G401 (cell line): ENCODE data around the gene WNT8A. TPM values are rescaled to one million over a fixed set of nuclear protein-coding genes. Genes with fewer than 3 reads are reported as not detected.
"Not testable (repeated sequence)": the region's sequence is repeated elsewhere in the genome, so short reads cannot be mapped to it uniquely, and the experiment has no call there.

ENCODE experiments used
- DNase-seq: peaks from one replicate; pipeline ENCODE4 v3.0.0-alpha.2; 2015; ENCODE audit warnings: low spot score
- in situ Hi-C: cut with HindIII; loops from 2 replicates; pipeline ENCODE4 v1.10.0; 2016; ENCODE audit warnings: low sequenced_read_pairs, mixed read lengths
- total RNA-seq: library from RNA; depleted of rRNA; stranded (reverse); fragments of >200 nt; shearing (Covaris generic); gene quantifications from 2 replicates; pipeline ENCODE4 v1.2.3, GENCODE V29; 2014; rRNA removed

WNT8A gene, protein sequence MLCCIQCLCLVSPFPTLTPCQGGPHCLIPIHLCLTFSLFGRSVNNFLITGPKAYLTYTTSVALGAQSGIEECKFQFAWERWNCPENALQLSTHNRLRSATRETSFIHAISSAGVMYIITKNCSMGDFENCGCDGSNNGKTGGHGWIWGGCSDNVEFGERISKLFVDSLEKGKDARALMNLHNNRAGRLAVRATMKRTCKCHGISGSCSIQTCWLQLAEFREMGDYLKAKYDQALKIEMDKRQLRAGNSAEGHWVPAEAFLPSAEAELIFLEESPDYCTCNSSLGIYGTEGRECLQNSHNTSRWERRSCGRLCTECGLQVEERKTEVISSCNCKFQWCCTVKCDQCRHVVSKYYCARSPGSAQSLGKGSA
- total RNA-seq = not detected in 2 replicates

GRCh38 chr5:138083702-138084101, at the start of gene WNT8A:
WNT8A (plus strand) TSS chr5:138084033; CDS start chr5:138084128, 95 bp downstream.
- DNase-seq = no peak
- in situ Hi-C loops = no loop called here

DNA sequence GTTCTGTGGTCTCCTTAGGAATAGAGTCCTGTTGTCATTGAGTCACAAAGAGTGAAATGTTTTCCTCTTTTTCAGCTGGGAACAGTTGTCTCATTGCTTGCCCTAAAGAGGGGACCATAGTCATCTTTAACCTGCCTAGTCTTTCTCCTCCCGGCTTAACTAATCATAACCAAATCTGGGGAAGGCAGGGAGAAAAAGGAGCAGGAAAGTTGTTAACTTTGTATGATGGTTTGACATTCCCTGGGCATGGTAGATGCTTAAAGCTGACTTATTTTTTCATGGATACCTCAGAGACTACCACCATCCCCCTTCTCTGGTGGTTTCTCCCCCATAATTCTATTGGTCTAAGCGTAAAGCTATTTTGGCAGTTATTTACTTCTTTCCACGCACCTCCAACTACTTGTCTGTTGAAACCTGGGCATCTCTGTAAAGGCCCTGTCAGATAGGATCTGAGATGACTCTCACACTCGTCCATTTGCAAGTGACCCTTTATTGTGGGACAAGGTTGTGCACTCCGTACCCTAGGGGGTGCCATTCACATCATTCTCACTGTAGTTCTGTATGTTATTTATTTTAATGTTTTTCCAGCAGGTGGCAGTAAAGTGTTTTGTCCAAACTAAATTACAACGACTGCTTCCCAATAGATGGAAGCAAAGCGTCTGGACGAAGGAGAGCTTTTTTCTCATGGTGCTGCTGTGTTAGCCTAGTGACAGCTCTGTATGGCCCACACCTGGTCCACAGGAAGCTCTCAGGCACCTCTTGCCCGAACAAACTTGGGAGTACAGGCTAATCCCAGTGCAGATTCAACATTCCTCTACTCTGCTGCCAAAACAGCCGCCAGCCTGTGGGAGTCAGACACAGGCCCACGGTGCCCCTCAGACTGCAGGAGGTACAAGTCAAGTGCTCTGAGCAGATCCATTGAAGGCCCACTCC, 48.0 kb upstream of the WNT8A start:
- in situ Hi-C loops = no loop called here
- peak; percentile 94 for DNase-seq

DNA sequence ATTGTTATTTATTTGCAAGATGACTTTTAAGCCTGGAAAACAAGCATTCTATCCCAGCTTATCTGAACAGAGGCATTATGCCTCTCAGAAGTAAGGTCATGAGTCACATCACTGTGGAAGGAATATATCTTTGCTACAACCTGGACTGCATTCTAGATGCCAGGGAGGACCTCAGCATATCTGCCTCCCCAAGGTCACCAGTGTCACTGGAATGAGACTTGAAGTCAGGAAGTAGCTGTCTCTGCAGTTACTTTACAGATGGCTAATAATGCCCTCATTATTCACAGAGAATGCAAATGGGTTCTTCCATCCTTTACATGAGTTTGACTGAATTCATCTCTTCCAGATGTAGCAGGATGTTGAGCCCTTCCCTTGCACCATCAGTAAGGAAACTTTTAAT, 46.6 kb upstream of the WNT8A start:
- DNase-seq = no peak
- in situ Hi-C loops = no loop called here

DNA sequence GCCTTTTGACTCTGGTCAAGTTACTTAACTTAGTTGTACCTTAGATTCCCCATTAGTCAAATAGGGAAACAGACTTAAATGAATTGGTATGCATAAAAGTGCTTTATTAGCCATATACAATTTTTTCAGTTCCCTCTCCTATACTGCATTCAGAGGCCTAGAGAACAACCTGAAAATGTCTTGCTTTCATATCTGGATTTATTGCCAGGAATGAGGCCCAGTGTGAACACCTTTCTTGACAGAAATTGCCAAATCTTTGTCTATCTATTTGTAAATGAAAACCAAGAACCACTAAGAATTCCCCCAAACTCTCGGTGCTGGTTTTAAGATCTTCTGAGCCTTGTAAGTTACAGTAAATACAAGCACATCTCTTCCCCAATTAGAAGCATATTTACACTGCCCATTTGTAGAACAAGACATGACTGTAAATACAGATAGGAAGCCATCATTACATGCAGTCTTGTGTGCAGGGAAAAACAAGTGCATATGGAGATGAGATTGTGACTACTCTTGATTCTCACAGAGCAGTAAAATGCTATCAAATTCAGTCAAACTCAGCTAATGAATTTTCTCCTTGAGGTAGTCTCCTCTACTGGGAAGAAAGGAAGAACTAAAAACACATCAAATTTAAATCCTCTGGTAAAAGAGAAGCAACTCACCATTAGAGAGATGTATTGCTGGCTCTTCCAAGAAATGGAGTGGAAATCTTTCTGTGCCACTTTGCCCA, 45.8 kb upstream of the WNT8A start:
- in situ Hi-C loops = no loop called here
- no peak for DNase-seq

DNA sequence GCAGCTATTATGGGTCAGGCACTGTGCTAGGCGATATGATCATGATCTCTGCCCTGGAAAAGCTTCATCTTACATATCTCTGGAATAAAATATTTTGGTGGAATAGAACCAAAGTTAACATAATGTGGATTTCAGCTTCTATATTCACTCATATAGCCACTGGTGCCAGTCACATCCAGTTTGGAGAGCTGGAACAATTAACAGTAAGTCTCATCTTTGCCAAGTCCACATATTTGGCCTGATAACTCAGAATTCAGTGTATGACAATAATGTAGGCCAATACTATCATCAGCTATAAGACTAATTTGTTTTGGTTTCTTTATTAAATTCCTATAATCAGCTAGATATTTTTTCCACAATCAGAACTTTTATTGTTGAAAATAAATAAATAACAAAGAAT, 45.0 kb upstream of the WNT8A start:
- in situ Hi-C loops = no loop called here
- DNase-seq = no peak

- in situ Hi-C loops, DNase-seq: not testable (repeated sequence)
Measured at GRCh38 chr5:138045283-138045682, 38.5 kb upstream of the WNT8A start.

- in situ Hi-C loops = no loop called here
- DNase-seq = no peak
Measured at GRCh38 chr5:138051441-138052296, 32.2 kb upstream of the WNT8A start.

DNA sequence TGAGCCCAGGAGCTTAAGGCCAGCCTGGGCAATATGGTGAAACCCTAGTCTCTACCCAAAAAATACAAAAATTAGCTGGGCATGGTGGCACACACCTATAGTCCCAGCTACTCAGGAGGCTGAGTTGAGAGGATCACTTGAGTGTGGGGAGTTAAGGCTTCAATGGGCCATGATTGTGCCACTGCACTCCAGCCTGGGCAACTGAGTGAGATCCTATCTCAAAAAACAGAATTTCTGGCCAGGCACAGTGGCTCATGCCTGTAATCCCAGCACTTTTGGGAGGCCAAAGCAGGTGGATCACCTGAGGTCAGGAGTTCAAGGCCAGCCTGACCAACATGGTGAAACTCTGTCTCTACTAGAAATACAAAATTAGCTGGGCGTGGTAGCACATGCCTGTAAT, 31.1 kb upstream of the WNT8A start:
- in situ Hi-C loops, DNase-seq: not testable (repeated sequence)

DNA sequence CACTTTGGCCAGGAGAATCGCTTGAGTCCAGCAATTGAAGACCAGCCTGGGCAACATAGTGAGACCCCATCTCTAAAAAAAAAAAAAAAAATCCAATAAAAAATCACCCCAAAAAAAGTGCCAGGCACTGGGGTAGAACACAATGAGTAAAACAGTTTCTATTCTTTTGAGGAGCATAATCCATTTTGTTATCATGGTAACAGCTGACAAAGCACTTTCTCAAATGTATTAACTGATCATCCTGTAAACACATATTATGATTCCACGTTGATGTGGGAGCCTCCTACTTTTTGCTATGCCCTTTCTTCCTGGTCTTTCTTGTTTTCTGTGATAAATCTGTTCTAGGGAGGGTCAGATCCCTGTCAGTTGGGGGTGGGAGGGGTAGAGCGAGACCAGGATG, 30.3 kb upstream of the WNT8A start:
- in situ Hi-C loops = no loop called here
- DNase-seq = no peak

DNA sequence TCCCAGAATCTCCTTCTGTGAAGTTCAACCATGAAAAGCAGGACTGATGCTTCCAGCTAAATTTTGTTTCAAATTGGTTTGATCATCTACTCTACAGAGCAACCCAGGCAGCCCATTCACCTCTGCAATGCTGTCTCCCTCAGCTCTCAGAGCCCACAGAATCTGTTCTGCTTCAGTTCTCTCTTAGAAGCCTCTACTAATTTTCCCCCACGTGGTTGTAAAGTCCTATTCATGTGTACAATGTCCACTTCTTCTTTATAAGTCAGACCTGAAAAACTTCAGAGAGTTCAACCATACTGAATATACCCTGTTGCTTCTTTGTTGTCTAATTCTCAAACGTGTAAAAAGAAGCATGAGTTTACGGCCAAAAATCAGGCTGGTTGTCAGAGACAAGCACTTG, 29.6 kb upstream of the WNT8A start:
- in situ Hi-C loops = no loop called here
- DNase-seq = no peak

DNA sequence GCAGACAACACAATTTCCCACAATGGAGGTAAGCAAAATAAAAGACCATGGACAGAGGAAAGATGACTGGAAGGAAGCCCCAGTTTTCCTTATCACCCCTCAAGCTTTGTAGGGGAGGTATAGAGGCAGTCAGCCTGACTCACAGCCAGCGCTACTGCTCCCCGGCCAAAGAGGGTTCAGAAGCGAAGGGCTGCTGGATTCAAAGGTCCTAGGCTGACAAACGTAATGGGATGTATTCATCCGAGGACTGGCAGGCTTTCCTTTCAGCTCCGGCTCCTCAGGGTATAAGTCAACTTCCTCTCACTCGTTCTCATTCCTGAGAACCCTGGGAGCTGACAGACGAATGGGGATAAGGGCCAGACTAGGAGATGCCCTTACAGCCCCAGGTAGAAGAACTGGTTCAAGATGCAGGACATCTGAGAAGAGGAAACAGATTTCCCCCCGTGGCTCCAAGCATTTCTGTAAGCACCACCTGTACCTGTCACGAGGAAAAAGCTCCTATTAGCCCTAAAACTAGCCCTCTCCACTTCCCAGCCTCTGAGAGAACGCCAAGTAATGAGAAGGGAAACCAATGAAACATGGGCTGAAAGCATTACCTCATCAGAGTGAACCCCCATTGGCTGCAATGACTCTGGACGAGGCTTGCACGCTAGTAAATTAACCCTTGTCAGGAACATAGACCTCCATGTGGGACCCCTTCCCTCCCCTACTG, 28.8 kb upstream of the WNT8A start:
- DNase-seq = peak; percentile 96
- in situ Hi-C loops = no loop called here

GRCh38 chr5:138064526-138064925, 19.3 kb upstream of the WNT8A start:
- in situ Hi-C loops = no loop called here
- no peak for DNase-seq

DNA sequence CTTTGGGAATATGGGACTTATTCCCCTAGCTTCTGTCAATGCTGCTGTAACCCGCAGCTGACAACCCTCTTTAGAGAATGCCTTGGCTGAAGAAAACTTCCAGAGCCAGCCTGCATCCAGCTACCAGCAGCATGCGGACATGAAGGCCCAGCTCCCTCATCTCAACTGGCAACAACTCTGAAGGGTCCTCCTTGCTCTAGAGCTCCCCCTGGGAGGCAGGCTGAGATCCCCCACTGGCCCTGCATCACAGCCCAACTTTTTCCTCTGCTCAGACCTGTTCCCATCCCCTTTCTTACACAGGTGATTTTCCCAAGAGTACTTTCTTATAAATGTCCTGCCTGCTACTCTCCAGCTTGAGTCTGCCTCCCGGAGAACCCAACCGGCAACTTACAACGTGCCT, 18.7 kb upstream of the WNT8A start:
- no peak for DNase-seq
- in situ Hi-C loops = no loop called here

DNA sequence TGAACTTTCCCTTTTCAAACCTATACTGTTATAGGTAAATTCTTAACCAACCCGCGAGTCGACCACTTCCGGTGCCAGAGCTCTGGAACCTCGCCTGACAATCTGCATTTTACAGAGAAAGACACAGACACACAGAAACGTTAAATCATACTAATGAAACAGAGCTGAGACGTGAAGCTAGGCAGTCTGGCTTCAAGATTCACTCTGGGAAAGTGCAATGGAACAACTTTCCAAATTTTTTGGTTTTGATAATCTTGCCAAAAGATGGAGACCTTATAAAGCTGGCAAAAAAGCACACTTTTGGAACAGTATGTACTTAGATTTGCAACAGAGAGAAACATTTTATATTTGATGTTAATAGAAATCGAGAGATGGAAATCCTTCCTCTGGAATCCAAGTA, 15.9 kb upstream of the WNT8A start:
- in situ Hi-C loops = no loop called here
- DNase-seq = no peak

DNA sequence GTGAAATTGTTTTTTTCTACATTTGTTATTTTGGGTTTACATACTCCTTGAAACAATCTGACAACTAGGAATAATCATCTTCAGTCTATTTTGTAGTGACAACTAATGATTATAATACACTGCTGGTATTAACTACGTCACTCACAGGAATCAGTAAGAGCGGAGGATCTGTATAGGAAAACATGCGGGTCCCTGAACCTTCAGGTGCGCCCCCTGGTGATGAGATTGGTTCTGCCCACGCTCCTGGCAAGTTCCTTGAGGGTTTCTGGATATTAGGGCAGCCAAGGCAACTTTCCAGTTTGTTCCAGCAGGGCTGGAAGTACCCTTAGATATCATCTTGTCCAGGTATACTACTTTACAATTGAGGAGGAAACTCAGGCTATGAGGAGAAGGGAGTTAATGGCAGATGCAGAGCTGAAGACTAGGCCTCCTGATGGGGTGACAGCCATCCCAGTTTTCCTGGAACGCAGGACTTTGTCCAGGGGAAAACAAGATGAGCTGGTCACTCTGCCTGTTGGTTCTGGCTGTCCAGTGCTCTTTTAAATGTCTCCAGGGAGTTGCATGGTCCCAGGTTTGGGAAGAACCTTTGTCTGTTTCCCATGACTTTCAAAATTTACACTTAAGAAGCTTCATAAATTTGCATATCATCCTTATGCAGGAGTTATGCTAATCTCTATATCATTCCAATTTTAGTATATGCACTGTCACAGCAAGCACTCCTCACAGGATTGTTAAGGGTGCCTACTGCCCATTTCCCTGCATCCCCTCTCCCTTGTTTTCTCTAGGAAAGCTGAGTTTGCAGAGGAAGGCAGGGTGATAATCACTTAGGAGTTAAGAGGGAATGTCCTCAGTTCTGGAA, 14.9 kb upstream of the WNT8A start:
- in situ Hi-C loops = no loop called here
- DNase-seq = peak; percentile 47

DNA sequence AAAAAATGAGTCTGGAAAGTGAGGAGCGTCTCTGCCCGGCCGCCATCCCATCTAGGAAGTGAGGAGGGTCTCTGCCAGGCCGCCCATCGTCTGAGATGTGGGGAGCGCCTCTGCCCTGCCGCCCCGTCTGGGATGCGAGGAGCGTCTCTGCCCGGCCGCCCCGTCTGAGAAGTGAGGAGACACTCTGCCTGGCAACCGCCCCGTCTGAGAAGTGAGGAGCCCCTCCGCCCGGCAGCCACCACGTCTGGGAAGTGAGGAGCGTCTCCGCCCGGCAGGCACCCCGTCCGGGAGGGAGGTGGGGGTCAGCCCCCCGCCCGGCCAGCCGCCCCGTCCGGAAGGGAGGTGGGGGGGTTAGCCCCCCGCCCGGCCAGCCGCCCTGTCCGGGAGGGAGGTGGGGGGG, 13.8 kb upstream of the WNT8A start:
- in situ Hi-C loops, DNase-seq: not testable (repeated sequence)

- in situ Hi-C loops = no loop called here
Measured at GRCh38 chr5:138077064-138077696, 6.7 kb upstream of the WNT8A start.

More at GRCh38 chr5:138077064-138077696, 6.7 kb upstream of the WNT8A start:
- DNase-seq = peak; percentile 83
